ENCODE results near the gene EVPL.

The EVPL gene

DNA sequence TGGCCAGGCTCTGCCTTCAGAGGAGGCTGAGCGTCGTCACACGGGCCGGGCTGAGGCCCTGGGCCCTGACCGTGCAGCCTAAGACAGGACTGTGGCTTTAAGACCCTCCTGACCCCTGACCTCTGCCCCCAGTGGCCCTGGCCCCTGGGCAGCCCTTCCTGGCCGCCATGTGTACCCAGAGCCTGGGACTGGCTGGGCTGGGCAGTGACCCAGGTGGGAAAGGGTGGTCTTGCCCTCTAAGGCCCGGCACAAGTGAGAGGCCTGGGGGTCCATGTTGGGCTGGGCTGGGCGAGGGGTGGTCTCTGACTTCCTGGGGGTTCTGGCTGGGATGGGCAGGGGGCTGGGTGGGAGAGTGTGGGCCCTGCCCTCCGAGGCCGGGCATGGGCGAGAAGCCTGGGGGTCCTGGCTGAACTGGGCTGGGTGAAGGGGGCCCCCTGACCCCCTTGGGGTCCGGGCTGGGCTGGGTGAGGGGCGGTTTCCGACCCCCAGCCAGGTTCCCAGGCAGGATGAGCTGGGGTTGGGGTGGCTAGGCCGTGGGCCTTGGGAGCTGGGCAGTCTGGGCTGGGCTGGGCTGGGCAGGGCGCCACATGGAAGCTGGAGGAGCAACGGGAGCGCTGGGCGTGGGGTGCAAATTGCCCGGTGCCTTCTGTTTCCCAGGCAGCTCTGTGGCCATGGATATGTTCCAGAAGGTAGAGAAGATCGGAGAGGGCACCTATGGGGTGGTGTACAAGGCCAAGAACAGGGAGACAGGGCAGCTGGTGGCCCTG is 26.2 kb downstream of the EVPL start, which contains the start of gene CDK3:
CDK3 (plus strand) TSS at position 101 of the 767 bp plus-strand sequence; CDS start at position 672, 571 bp downstream.
- Histone ChIP-seq H2BK12ac (ENCODE audit: low read length) (peak within 1 kb of the TSS; percentile 53), H2BK5ac (ENCODE audit: low read length) (peak within 1 kb of the TSS; percentile 36), H3K27ac (replicated peaks; ENCODE audit: low read length) (no peak within 1 kb of the TSS), H3K4me1 (ENCODE audit: control insufficient read depth in 2 of 2, insufficient read depth in 1 of 2, low read depth in 1 of 2, low read length in 2 of 2) (peaks cover 4 to 7% of the 10 kb centered on the region in 2 donors), H3K4me3 (ENCODE audit: low read length in 2 of 2) (peak within 1 kb of the TSS in 1 of 2 donors; percentile 64), H4K91ac (ENCODE audit: low read depth, low read length, poor library complexity) (peak within 1 kb of the TSS; percentile 75), H3K18ac (ENCODE audit: low read length) (peak within 1 kb of the TSS; percentile 98), H3K4me2 (ENCODE audit: insufficient read depth, low read length, poor library complexity, severe bottlenecking) (peak within 1 kb of the TSS; percentile 4), H2AK5ac (ENCODE audit: low read depth, low read length) (peak within 1 kb of the TSS; percentile 97), H4K8ac (ENCODE audit: low read depth, low read length) (peak within 1 kb of the TSS; percentile 98), H3K23ac (ENCODE audit: low read depth, low read length, poor library complexity) (no peak within 1 kb of the TSS), H2AFZ (ENCODE audit: low read length) (peak within 1 kb of the TSS; percentile 85), H3K14ac (ENCODE audit: low read length) (no peak within 1 kb of the TSS), H3K27me3 (ENCODE audit: control insufficient read depth in 3 of 3, insufficient read depth in 3 of 3, low read depth in 1 of 3, low read length in 3 of 3) (no peaks in the 10 kb centered on the region), H3K9me3 (replicated peaks in 1 of 2; ENCODE audit: control insufficient read depth in 2 of 2, insufficient read depth in 1 of 2, low read depth in 1 of 2, low read length in 2 of 2) (no peaks in the 10 kb centered on the region), H3K4ac (ENCODE audit: low read length) (peak within 1 kb of the TSS; percentile 94), H2BK15ac (ENCODE audit: low read length) (peak within 1 kb of the TSS; percentile 95), H3K36me3 (replicated peaks in 1 of 2; ENCODE audit: control insufficient read depth in 2 of 2, insufficient read depth in 2 of 2, low read length in 2 of 2) (peaks cover 0 to 9% of the 10 kb centered on the region in 2 donors), H3K9ac (ENCODE audit: low read depth, low read length, poor library complexity) (peak within 1 kb of the TSS; percentile 61), H3K79me1 (ENCODE audit: low read depth, low read length) (peaks cover 2% of the 10 kb centered on the region), H2BK120ac (ENCODE audit: low read depth, low read length) (peak within 1 kb of the TSS; percentile 84)
- DNase-seq (ENCODE audit: low spot score): no peak
- WGBS, 2 donors (ENCODE audit: extremely low coverage in 2 of 2, insufficient read length in 2 of 2, insufficient replicate concordance in 1 of 2): no CpG with 5 or more reads among the region's 21 CpGs

DNA sequence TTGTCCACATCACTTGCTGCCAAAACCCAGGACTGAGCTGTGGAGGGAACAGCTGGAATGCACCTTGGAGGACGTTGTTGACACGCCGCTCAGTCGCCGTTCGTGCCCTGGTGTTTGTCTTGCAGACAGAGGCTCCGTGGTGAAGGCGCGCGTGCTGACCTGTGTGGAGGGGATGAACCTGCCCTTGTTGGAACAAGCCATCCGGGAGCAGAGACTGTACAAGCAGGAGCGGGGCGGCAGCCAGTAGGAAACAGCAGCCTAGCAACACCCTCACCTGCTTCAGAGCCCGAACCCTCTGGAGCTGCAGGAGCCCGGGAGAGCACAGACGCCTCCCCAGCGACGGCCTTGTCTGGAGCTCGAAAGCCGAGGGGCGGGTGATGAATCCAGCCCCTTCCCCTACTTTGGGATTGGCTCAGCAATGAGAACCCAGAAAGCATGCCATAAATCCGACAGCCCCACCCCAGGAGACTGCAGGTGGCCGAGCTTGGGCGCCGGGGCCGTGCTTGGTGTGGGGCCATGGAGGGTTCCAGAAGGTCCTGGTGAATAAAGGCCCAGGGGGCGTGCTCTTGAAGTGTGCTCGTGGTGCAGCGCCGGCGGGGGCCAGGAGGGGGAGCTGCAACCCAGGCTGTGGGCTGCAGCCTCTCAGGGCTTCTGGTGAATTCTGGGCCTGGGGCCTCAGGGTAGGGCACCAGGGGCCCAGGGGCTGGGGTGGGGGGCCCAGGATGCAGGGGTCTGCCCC is 26.9 kb downstream of the EVPL start:
- Histone ChIP-seq H3K9ac (ENCODE audit: low read depth, low read length, poor library complexity) (peak overlapping the region; percentile 61), H3K14ac (ENCODE audit: low read length) (no peak overlapping the region), H3K9me3 (replicated peaks in 1 of 2; ENCODE audit: control insufficient read depth in 2 of 2, insufficient read depth in 1 of 2, low read depth in 1 of 2, low read length in 2 of 2) (no peaks in the 10 kb centered on the region), H2BK15ac (ENCODE audit: low read length) (no peak overlapping the region), H3K27me3 (ENCODE audit: control insufficient read depth in 3 of 3, insufficient read depth in 3 of 3, low read depth in 1 of 3, low read length in 3 of 3) (no peaks in the 10 kb centered on the region), H2AFZ (ENCODE audit: low read length) (peak overlapping the region; percentile 85), H4K8ac (ENCODE audit: low read depth, low read length) (peak overlapping the region; percentile 78), H3K4me1 (ENCODE audit: control insufficient read depth in 2 of 2, insufficient read depth in 1 of 2, low read depth in 1 of 2, low read length in 2 of 2) (peaks cover 4 to 7% of the 10 kb centered on the region in 2 donors), H4K91ac (ENCODE audit: low read depth, low read length, poor library complexity) (peak overlapping the region; percentile 75), H3K27ac (replicated peaks; ENCODE audit: low read length) (no peak overlapping the region), H3K4ac (ENCODE audit: low read length) (peak overlapping the region; percentile 42), H3K23ac (ENCODE audit: low read depth, low read length, poor library complexity) (no peak overlapping the region), H2AK5ac (ENCODE audit: low read depth, low read length) (peak overlapping the region; percentile 97), H2BK120ac (ENCODE audit: low read depth, low read length) (peak overlapping the region; percentile 84), H3K79me1 (ENCODE audit: low read depth, low read length) (peaks cover 2% of the 10 kb centered on the region), H3K36me3 (replicated peaks in 1 of 2; ENCODE audit: control insufficient read depth in 2 of 2, insufficient read depth in 2 of 2, low read length in 2 of 2) (peaks cover 0 to 14% of the 10 kb centered on the region in 2 donors), H2BK5ac (ENCODE audit: low read length) (peak overlapping the region; percentile 36), H2BK12ac (ENCODE audit: low read length) (peak overlapping the region; percentile 27), H3K4me3 (ENCODE audit: low read length in 2 of 2) (peak overlapping the region in 1 of 2 donors; percentile 64), H3K18ac (ENCODE audit: low read length) (peak overlapping the region; percentile 98), H3K4me2 (ENCODE audit: insufficient read depth, low read length, poor library complexity, severe bottlenecking) (no peak overlapping the region)
- WGBS, 2 donors (ENCODE audit: extremely low coverage in 2 of 2, insufficient read length in 2 of 2, insufficient replicate concordance in 1 of 2): no CpG with 5 or more reads among the region's 31 CpGs
- peak; percentile 49 for DNase-seq (ENCODE audit: low spot score)

DNA sequence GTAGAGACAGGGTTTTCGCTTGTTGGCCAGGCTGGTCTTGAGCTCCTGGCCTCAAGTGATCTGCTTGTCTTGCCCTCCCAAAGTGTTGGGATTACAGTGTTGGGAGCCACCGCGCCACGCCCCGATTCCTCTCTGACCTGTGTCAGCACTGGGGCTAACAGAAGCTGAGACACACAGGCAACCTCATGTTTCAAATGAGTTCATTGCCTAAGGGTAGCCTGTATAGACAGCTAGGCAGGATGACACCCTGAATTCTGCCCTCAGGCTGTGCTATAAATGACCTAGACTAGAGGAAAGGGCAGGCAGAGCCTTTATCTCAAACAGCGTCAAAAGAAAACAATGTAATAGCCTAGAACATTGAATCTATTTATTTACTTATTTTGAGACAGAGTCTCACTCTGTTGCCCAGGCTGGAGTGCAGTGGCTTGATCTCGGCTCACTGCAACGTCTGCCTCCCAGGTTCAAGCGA is 28.7 kb downstream of the EVPL start:
- H3K27ac ChIP-seq (replicated peaks; ENCODE audit: low read length): no peak overlapping the region

More for the DNA sequence above, 28.7 kb downstream of the EVPL start:
- no peak for DNase-seq (ENCODE audit: low spot score)
- Histone ChIP-seq H3K9me3 (replicated peaks in 1 of 2; ENCODE audit: control insufficient read depth in 2 of 2, insufficient read depth in 1 of 2, low read depth in 1 of 2, low read length in 2 of 2) (no peaks in the 10 kb centered on the region), H4K91ac (ENCODE audit: low read depth, low read length, poor library complexity) (no peak overlapping the region), H2BK12ac (ENCODE audit: low read length) (peak overlapping the region; percentile 22), H2AK5ac (ENCODE audit: low read depth, low read length) (no peak overlapping the region), H2AFZ (ENCODE audit: low read length) (no peak overlapping the region), H3K9ac (ENCODE audit: low read depth, low read length, poor library complexity) (no peak overlapping the region), H3K27me3 (ENCODE audit: control insufficient read depth in 3 of 3, insufficient read depth in 3 of 3, low read depth in 1 of 3, low read length in 3 of 3) (no peaks in the 10 kb centered on the region), H2BK15ac (ENCODE audit: low read length) (no peak overlapping the region), H3K4me3 (ENCODE audit: low read length in 2 of 2) (no peak overlapping the region), H2BK5ac (ENCODE audit: low read length) (no peak overlapping the region), H3K4me1 (ENCODE audit: control insufficient read depth in 2 of 2, insufficient read depth in 1 of 2, low read depth in 1 of 2, low read length in 2 of 2) (peaks cover 4 to 7% of the 10 kb centered on the region in 2 donors), H3K14ac (ENCODE audit: low read length) (peak overlapping the region; percentile 82), H3K79me1 (ENCODE audit: low read depth, low read length) (peaks cover 2% of the 10 kb centered on the region), H3K18ac (ENCODE audit: low read length) (no peak overlapping the region), H3K36me3 (replicated peaks in 1 of 2; ENCODE audit: control insufficient read depth in 2 of 2, insufficient read depth in 2 of 2, low read length in 2 of 2) (peaks cover 0 to 16% of the 10 kb centered on the region in 2 donors), H2BK120ac (ENCODE audit: low read depth, low read length) (no peak overlapping the region), H3K23ac (ENCODE audit: low read depth, low read length, poor library complexity) (no peak overlapping the region), H4K8ac (ENCODE audit: low read depth, low read length) (no peak overlapping the region), H3K4ac (ENCODE audit: low read length) (no peak overlapping the region), H3K4me2 (ENCODE audit: insufficient read depth, low read length, poor library complexity, severe bottlenecking) (no peak overlapping the region)
- no CpG with 5 or more reads among the region's 9 CpGs for WGBS, 2 donors (ENCODE audit: extremely low coverage in 2 of 2, insufficient read length in 2 of 2, insufficient replicate concordance in 1 of 2)
